ENCODE measurements around the gene CMTM8.

The CMTM8 gene

DNA sequence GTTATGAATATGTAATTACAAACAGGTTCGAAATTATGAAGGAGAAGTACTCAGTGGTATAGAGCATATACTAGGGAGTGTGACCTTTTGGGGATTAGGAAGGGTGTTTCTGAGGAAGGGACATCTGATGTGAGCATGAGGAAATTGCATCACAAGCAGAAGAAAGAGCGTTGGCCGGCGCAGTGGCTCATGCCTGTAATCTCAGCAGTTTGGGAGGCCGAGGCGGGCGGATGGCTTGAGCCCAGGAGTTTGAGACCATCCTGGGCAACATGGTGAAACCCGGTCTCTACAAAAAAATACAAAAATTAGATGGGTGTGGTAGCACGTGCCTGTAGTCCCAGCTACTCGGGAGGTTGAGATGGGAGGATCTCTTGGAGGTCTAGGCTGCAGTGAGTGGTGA, 160.1 kb downstream of the CMTM8 start:
- no peak for TF ChIP-seq FOXP2 (optimal IDR thresholded peaks at IDR 0.05; ENCODE audit: borderline replicate concordance, extremely low read depth, extremely low read length, insufficient read depth)
- TF ChIP-seq, protein P1, sequence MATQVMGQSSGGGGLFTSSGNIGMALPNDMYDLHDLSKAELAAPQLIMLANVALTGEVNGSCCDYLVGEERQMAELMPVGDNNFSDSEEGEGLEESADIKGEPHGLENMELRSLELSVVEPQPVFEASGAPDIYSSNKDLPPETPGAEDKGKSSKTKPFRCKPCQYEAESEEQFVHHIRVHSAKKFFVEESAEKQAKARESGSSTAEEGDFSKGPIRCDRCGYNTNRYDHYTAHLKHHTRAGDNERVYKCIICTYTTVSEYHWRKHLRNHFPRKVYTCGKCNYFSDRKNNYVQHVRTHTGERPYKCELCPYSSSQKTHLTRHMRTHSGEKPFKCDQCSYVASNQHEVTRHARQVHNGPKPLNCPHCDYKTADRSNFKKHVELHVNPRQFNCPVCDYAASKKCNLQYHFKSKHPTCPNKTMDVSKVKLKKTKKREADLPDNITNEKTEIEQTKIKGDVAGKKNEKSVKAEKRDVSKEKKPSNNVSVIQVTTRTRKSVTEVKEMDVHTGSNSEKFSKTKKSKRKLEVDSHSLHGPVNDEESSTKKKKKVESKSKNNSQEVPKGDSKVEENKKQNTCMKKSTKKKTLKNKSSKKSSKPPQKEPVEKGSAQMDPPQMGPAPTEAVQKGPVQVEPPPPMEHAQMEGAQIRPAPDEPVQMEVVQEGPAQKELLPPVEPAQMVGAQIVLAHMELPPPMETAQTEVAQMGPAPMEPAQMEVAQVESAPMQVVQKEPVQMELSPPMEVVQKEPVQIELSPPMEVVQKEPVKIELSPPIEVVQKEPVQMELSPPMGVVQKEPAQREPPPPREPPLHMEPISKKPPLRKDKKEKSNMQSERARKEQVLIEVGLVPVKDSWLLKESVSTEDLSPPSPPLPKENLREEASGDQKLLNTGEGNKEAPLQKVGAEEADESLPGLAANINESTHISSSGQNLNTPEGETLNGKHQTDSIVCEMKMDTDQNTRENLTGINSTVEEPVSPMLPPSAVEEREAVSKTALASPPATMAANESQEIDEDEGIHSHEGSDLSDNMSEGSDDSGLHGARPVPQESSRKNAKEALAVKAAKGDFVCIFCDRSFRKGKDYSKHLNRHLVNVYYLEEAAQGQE (IDR thresholded peaks at IDR 0.05; ENCODE audit: insufficient read depth in 1 of 2, low read depth in 2 of 2, low read length in 2 of 2): no peak
- no peak for TF ChIP-seq TAF1 (IDR thresholded peaks at IDR 0.05; ENCODE audit: borderline replicate concordance, insufficient read depth, low read length)
- no peak for TF ChIP-seq SIN3A (IDR thresholded peaks at IDR 0.05; ENCODE audit: borderline replicate concordance, insufficient read depth, low read length)
- no peak for TF ChIP-seq POLR2AphosphoS5 (IDR thresholded peaks at IDR 0.05; ENCODE audit: low read depth, low read length)

DNA sequence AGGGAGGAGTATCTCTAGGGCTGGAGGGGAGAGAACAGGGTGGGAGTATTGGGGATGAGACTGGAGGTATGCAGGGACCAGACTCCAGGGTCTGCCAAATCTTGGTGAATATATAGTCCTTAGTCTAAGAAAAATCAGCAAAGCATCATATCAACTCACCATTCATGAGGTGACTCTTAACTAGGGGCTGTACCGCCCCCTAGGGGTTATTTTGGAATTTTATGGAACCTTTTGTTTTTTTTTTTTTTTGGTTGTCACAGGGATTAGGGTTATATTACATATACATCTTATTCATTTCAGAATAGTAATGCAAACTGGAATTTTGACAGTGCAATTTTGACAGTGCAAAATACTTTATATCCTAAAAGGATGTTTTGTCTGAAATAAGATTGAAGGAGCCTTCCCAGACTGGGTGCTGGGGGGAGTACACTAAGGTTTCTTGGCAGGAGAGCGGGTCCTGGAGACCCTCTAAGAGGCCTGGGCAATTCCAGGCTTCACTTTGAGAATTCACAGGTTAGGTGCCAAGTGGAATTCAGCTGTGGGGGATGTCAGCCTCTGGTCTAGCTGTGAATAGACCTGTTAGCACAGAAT, 160.6 kb downstream of the CMTM8 start:
- TF ChIP-seq TAF1 (IDR thresholded peaks at IDR 0.05; ENCODE audit: borderline replicate concordance, insufficient read depth, low read length): no peak
- no peak for TF ChIP-seq FOXP2 (optimal IDR thresholded peaks at IDR 0.05; ENCODE audit: borderline replicate concordance, extremely low read depth, extremely low read length, insufficient read depth)
- TF ChIP-seq, protein P1 (IDR thresholded peaks at IDR 0.05; ENCODE audit: insufficient read depth in 1 of 2, low read depth in 2 of 2, low read length in 2 of 2): no peak
- TF ChIP-seq SIN3A (IDR thresholded peaks at IDR 0.05; ENCODE audit: borderline replicate concordance, insufficient read depth, low read length): no peak
- TF ChIP-seq POLR2AphosphoS5 (IDR thresholded peaks at IDR 0.05; ENCODE audit: low read depth, low read length): no peak

DNA sequence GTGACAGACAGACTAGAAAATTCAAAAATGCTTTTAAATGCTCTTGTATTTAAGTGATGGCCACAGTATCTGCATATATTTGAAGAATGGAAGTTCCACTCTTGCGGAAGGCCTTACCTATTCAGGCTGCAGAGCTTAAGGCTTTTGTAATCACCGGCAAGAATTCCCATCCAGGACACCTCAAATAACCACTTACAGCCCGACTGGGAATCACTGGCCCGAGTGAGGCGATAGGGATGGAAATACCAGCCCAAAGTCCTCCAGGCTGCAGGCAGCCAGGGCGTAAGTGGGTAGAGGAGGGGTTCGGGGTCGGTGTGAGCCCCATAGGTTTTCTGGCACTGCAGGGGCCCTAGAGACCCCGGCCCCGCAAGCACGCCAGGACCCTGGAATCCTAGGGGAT, 162.6 kb downstream of the CMTM8 start:
- TF ChIP-seq, protein P1 (IDR thresholded peaks at IDR 0.05; ENCODE audit: insufficient read depth in 1 of 2, low read depth in 2 of 2, low read length in 2 of 2): no peak
- TF ChIP-seq SIN3A (IDR thresholded peaks at IDR 0.05; ENCODE audit: borderline replicate concordance, insufficient read depth, low read length): no peak
- TF ChIP-seq TAF1 (IDR thresholded peaks at IDR 0.05; ENCODE audit: borderline replicate concordance, insufficient read depth, low read length): no peak
- TF ChIP-seq POLR2AphosphoS5 (IDR thresholded peaks at IDR 0.05; ENCODE audit: low read depth, low read length): no peak
- TF ChIP-seq FOXP2 (optimal IDR thresholded peaks at IDR 0.05; ENCODE audit: borderline replicate concordance, extremely low read depth, extremely low read length, insufficient read depth): no peak

DNA sequence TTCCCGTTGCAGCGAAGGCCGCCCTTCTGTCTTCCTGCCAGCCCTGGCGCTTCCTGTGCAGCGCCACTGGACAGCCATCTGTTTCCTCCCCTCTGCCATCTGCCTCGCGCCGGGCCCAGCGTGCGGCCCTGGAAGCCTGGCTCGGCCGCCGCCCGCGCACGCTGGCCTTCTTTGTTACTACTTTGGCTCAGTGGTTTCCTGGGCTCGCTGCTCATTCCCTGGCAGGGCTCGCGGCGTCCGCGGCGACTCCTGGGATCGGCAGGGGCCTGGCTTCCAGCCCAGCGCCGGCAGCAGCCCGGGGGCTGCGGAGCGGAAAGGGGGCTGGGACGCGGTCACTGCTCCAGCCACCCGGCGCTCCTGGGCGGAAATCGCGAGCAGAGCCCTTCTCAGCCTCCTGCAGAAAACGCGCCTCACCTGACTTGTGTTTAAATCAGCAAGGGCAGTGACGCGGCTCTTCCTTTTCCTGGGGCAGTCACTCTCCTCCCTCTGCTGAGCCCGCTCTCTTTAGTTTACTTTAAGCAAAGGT, 163.1 kb downstream of the CMTM8 start:
- TF ChIP-seq, protein P1 (IDR thresholded peaks at IDR 0.05; ENCODE audit: insufficient read depth in 1 of 2, low read depth in 2 of 2, low read length in 2 of 2): 0 out of 4 replicates have a peak, but pooled peaks of 1 of the 2 experiments have one; percentile 14
- TF ChIP-seq POLR2AphosphoS5 (IDR thresholded peaks at IDR 0.05; ENCODE audit: low read depth, low read length) (no peak), FOXP2 (optimal IDR thresholded peaks at IDR 0.05; ENCODE audit: borderline replicate concordance, extremely low read depth, extremely low read length, insufficient read depth) (peak; percentile 81), TAF1 (IDR thresholded peaks at IDR 0.05; ENCODE audit: borderline replicate concordance, insufficient read depth, low read length) (no peak)
